Measurements from ENCODE around the gene YBEY.
"Not testable (repeated sequence)": the region's sequence is repeated elsewhere in the genome, so short reads cannot be mapped to it uniquely, and the experiment has no call there.

The YBEY gene

GRCh38 chr21:46285761-46286647 lies at the start of gene YBEY (continued):
- TF ChIP-seq INSM2 (tag by site-specific recombination; IDR thresholded peaks at IDR 0.05) = peak; percentile 73; the same call in 1 of the 2 replicates
- peak; percentile 77 for TF ChIP-seq ZNF146 (tag by site-specific recombination; IDR thresholded peaks at IDR 0.05)
- TF ChIP-seq ZNF548 (tag by site-specific recombination; IDR thresholded peaks at IDR 0.05) = no peak
- peak; percentile 30; the same call in 1 of the 2 replicates for TF ChIP-seq GLIS1 (tag by site-specific recombination; IDR thresholded peaks at IDR 0.05)
- TF ChIP-seq ZNF121 (tag by site-specific recombination; IDR thresholded peaks at IDR 0.05) = peak; percentile 76
- TF ChIP-seq GLI2 (tag by site-specific recombination; IDR thresholded peaks at IDR 0.05; ENCODE audit: borderline replicate concordance, low read depth) = no peak

- no peaks in the 10 kb centered on the region for H3K4me1 ChIP-seq (ENCODE audit: control insufficient read depth, insufficient read depth, low read length)
- H3K36me3 ChIP-seq (ENCODE audit: control insufficient read depth in 2 of 2, insufficient read depth in 1 of 2, low read length in 2 of 2) = peaks cover 65 to 87% of the 10 kb centered on the region in 2 experiments
- no peaks in the 10 kb centered on the region for H3K9me3 ChIP-seq (ENCODE audit: control insufficient read depth, insufficient read depth, low read depth, low read length)
- H3K4me3 ChIP-seq (ENCODE audit: low read depth, low read length) = no peak overlapping the region
- TF ChIP-seq ZNF560 (tag by site-specific recombination; IDR thresholded peaks at IDR 0.05; ENCODE audit: borderline replicate concordance) = no peak
- TF ChIP-seq ZIC2 (tag by site-specific recombination; IDR thresholded peaks at IDR 0.05) = no peak
- TF ChIP-seq ZNF792 (tag by site-specific recombination; IDR thresholded peaks at IDR 0.05) = no peak
- no peak for TF ChIP-seq MZF1 (tag by site-specific recombination; IDR thresholded peaks at IDR 0.05; ENCODE audit: borderline replicate concordance)
- TF ChIP-seq ZBTB7A (tag by site-specific recombination; IDR thresholded peaks at IDR 0.05; ENCODE audit: low read depth) = no peak
- no peak for TF ChIP-seq ZNF133 (tag by site-specific recombination; IDR thresholded peaks at IDR 0.05)
- no peak for TF ChIP-seq ZNF223 (tag by site-specific recombination; IDR thresholded peaks at IDR 0.05)
- no peak for TF ChIP-seq ZBTB20 (tag by site-specific recombination; IDR thresholded peaks at IDR 0.05)
- TF ChIP-seq ZNF157 (tag by site-specific recombination; IDR thresholded peaks at IDR 0.05) = no peak
- no peak for TF ChIP-seq SP7 (tag by site-specific recombination; IDR thresholded peaks at IDR 0.05)
- H3K27ac ChIP-seq (ENCODE audit: extremely low read depth, low read depth, low read length) = no peak overlapping the region
- POLR2A ChIA-PET = no interaction called here
- CTCF ChIA-PET = interaction anchor here (0.6 kb wide), 2 partner anchors 89 to 357 kb away, joined by 3 read pairs; no protein-coding TSS in a partner anchor
Observed at GRCh38 chr21:46237474-46237873, 48.7 kb upstream of the YBEY start.

- H3K9me3 ChIP-seq (ENCODE audit: control insufficient read depth, insufficient read depth, low read depth, low read length) = no peaks in the 10 kb centered on the region
- no peak overlapping the region for H3K4me3 ChIP-seq (ENCODE audit: low read depth, low read length)
- no peaks in the 10 kb centered on the region for H3K4me1 ChIP-seq (ENCODE audit: control insufficient read depth, insufficient read depth, low read length)
- H3K36me3 ChIP-seq (ENCODE audit: control insufficient read depth in 2 of 2, insufficient read depth in 1 of 2, low read length in 2 of 2) = peaks cover 59 to 88% of the 10 kb centered on the region in 2 experiments
- no peak overlapping the region for H3K27ac ChIP-seq (ENCODE audit: extremely low read depth, low read depth, low read length)
- POLR2A ChIA-PET = interaction anchor here (1.1 kb wide), 1 partner anchor 266 kb away, joined by 3 read pairs; no protein-coding TSS in a partner anchor
- CTCF ChIA-PET = interaction anchor here (1.0 kb wide), 1 partner anchor 97 kb away, joined by 4 read pairs; no protein-coding TSS in a partner anchor
- TF ChIP-seq ZNF549 (tag by site-specific recombination; IDR thresholded peaks at IDR 0.05) = no peak
- no peak for TF ChIP-seq ZNF704 (tag by site-specific recombination; IDR thresholded peaks at IDR 0.05)
- no peak for TF ChIP-seq ZNF423 (tag by site-specific recombination; IDR thresholded peaks at IDR 0.05)
- TF ChIP-seq ZNF394 (tag by site-specific recombination; IDR thresholded peaks at IDR 0.05; ENCODE audit: borderline replicate concordance) = no peak
- no peak for TF ChIP-seq ZSCAN5A (tag by site-specific recombination; IDR thresholded peaks at IDR 0.05)
- TF ChIP-seq RBAK (tag by site-specific recombination; IDR thresholded peaks at IDR 0.05) = no peak
- TF ChIP-seq ZNF701 (tag by site-specific recombination; IDR thresholded peaks at IDR 0.05) = no peak
- no peak for TF ChIP-seq ZNF76 (tag by site-specific recombination; IDR thresholded peaks at IDR 0.05; ENCODE audit: borderline replicate concordance, low read depth)
Observed at GRCh38 chr21:46239817-46240325, 46.3 kb upstream of the YBEY start.

GRCh38 chr21:46241577-46241976 lies 44.6 kb upstream of the YBEY start:
- POLR2A ChIA-PET = interaction anchor here (0.7 kb wide), 1 partner anchor 13 kb away, joined by 3 read pairs; the partner anchor contains the start of gene LSS
- H3K4me3 ChIP-seq (ENCODE audit: low read depth, low read length); H3K27ac ChIP-seq (ENCODE audit: extremely low read depth, low read depth, low read length); H3K4me1 ChIP-seq (ENCODE audit: control insufficient read depth, insufficient read depth, low read length); H3K9me3 ChIP-seq (ENCODE audit: control insufficient read depth, insufficient read depth, low read depth, low read length): not testable (repeated sequence)
- CTCF ChIA-PET = interaction anchor here (1.4 kb wide), 1 partner anchor 11 kb away, joined by 7 read pairs; no protein-coding TSS in a partner anchor
- peaks cover 62 to 88% of the 10 kb centered on the region in 2 experiments for H3K36me3 ChIP-seq (ENCODE audit: control insufficient read depth in 2 of 2, insufficient read depth in 1 of 2, low read length in 2 of 2)
